ENCODE measurements around the gene NHSL2. TPM values are rescaled to one million over a fixed set of nuclear protein-coding genes. Genes with fewer than 3 reads are reported as not detected.
"Not testable (repeated sequence)": the region's sequence is repeated elsewhere in the genome, so short reads cannot be mapped to it uniquely, and the experiment has no call there.

Gene NHSL2
- total RNA-seq, 1 donor from 2014 or later: 0.29 TPM

GRCh38 chrX:72158773-72159172, 248.1 kb downstream of the NHSL2 start:
- TF ChIP-seq CTCF (IDR thresholded peaks at IDR 0.05): no peak
- H3K9me3 Mint-ChIP-seq: no peaks in the 10 kb centered on the region
- H3K4me1 Mint-ChIP-seq: no peaks in the 10 kb centered on the region
- DNase-seq: no peak
- ATAC-seq (ENCODE audit: low read depth): no peak
- peaks cover 3% of the 10 kb centered on the region for H3K27me3 Mint-ChIP-seq
- ChIA-PET POLR2A (no interaction called here), CTCF (no interaction called here)
- no peak overlapping the region for H3K4me3 Mint-ChIP-seq
- no peak overlapping the region for H3K27ac Mint-ChIP-seq
- no peaks in the 10 kb centered on the region for H3K36me3 Mint-ChIP-seq (ENCODE audit: low read depth)
- intact Hi-C loops (cut with micrococcal nuclease): no loop called here

GRCh38 chrX:72159769-72160168, 249.1 kb downstream of the NHSL2 start:
- Mint-ChIP-seq H3K4me3 (no peak overlapping the region), H3K36me3 (ENCODE audit: low read depth) (no peaks in the 10 kb centered on the region), H3K9me3 (no peaks in the 10 kb centered on the region), H3K27me3 (peaks cover 3% of the 10 kb centered on the region), H3K27ac (no peak overlapping the region), H3K4me1 (no peaks in the 10 kb centered on the region)
- intact Hi-C loops (cut with micrococcal nuclease): no loop called here
- TF ChIP-seq CTCF (IDR thresholded peaks at IDR 0.05): no peak
- CTCF ChIA-PET: no interaction called here
- POLR2A ChIA-PET: no interaction called here
- DNase-seq (no peak), ATAC-seq (ENCODE audit: low read depth) (no peak)

GRCh38 chrX:72165551-72165950, 254.9 kb downstream of the NHSL2 start:
- ChIA-PET CTCF (no interaction called here), POLR2A (interaction anchor here (0.7 kb wide), 1 partner anchor 34 kb away, joined by 3 read pairs; no protein-coding TSS in a partner anchor)
- ATAC-seq (ENCODE audit: low read depth) (no peak), DNase-seq (no peak)
- no peak for TF ChIP-seq CTCF (IDR thresholded peaks at IDR 0.05)
- H3K4me3 Mint-ChIP-seq: no peak overlapping the region
- no peaks in the 10 kb centered on the region for H3K36me3 Mint-ChIP-seq (ENCODE audit: low read depth)
- H3K9me3 Mint-ChIP-seq: no peaks in the 10 kb centered on the region
- no peaks in the 10 kb centered on the region for H3K27me3 Mint-ChIP-seq
- intact Hi-C loops (cut with micrococcal nuclease): no loop called here
- H3K27ac Mint-ChIP-seq: no peak overlapping the region
- peaks cover 2% of the 10 kb centered on the region for H3K4me1 Mint-ChIP-seq

GRCh38 chrX:72169008-72169728, 258.5 kb downstream of the NHSL2 start:
- ChIA-PET POLR2A (no interaction called here), CTCF (no interaction called here)
- Mint-ChIP-seq H3K4me3 (peak overlapping the region; percentile 69), H3K4me1 (peaks cover 2% of the 10 kb centered on the region), H3K9me3 (no peaks in the 10 kb centered on the region), H3K36me3 (ENCODE audit: low read depth) (no peaks in the 10 kb centered on the region), H3K27me3 (no peaks in the 10 kb centered on the region), H3K27ac (peak overlapping the region; percentile 66)
- peak; percentile 61 for ATAC-seq (ENCODE audit: low read depth)
- no peak for DNase-seq
- intact Hi-C loops (cut with micrococcal nuclease): no loop called here
- no peak for TF ChIP-seq CTCF (IDR thresholded peaks at IDR 0.05)

GRCh38 chrX:72176289-72176688, 265.6 kb downstream of the NHSL2 start:
- CTCF ChIA-PET; intact Hi-C loops (cut with micrococcal nuclease); H3K36me3 Mint-ChIP-seq (ENCODE audit: low read depth); H3K9me3 Mint-ChIP-seq; H3K4me3 Mint-ChIP-seq; ATAC-seq (ENCODE audit: low read depth); POLR2A ChIA-PET; DNase-seq; H3K27me3 Mint-ChIP-seq; H3K4me1 Mint-ChIP-seq; H3K27ac Mint-ChIP-seq: not testable (repeated sequence)

- no peaks in the 10 kb centered on the region for H3K36me3 Mint-ChIP-seq (ENCODE audit: low read depth)
- no peaks in the 10 kb centered on the region for H3K27me3 Mint-ChIP-seq
- DNase-seq: no peak
- no peak for ATAC-seq (ENCODE audit: low read depth)
- H3K9me3 Mint-ChIP-seq: no peaks in the 10 kb centered on the region
- ChIA-PET CTCF (no interaction called here), POLR2A (no interaction called here)
- no peak overlapping the region for H3K27ac Mint-ChIP-seq
- no peak overlapping the region for H3K4me3 Mint-ChIP-seq
- peaks cover 5% of the 10 kb centered on the region for H3K4me1 Mint-ChIP-seq
- TF ChIP-seq CTCF (IDR thresholded peaks at IDR 0.05): no peak
- intact Hi-C loops (cut with micrococcal nuclease): no loop called here
These were observed 266.3 kb downstream of the NHSL2 start for GRCh38 chrX:72176981-72177380.
